HG02852 (cell line): ENCODE measurements around the gene MLX.
"Not testable (repeated sequence)": the region's sequence is repeated elsewhere in the genome, so short reads cannot be mapped to it uniquely, and the experiment has no call there.

Experiments
- ATAC-seq: cut with Tn5 transposase; IDR thresholded peaks from one replicate; pipeline ENCODE4 v1.9.1; 2021; ENCODE audit warnings: mild to moderate bottlenecking, moderate library complexity; ENCODE audit not compliant: unreplicated experiment

The MLX gene

DNA sequence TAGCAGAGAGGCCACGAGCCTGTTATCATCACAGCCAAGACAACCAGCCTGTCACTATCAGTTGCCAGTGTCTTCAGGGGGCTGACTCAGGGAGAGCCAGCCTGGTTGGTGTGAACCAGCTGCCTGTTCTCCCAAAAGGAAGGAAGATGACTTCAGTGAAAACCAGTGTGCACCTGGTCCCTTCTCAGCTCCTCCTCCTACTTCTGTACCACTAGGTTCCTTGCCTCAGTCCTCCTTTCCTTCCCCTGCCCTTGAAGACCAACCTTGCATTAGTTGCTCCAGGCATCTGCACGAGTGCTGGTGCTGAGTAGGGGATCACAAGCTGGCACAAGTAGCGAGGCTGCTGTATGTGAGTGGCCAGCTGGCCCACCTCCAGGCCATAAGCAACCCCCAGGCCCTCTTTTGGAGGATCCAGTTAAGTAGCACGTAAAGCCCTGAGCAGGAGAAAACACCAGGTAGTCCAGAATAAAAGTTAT, 51.1 kb downstream of the MLX start:
- ATAC-seq, result peak; percentile 9

DNA sequence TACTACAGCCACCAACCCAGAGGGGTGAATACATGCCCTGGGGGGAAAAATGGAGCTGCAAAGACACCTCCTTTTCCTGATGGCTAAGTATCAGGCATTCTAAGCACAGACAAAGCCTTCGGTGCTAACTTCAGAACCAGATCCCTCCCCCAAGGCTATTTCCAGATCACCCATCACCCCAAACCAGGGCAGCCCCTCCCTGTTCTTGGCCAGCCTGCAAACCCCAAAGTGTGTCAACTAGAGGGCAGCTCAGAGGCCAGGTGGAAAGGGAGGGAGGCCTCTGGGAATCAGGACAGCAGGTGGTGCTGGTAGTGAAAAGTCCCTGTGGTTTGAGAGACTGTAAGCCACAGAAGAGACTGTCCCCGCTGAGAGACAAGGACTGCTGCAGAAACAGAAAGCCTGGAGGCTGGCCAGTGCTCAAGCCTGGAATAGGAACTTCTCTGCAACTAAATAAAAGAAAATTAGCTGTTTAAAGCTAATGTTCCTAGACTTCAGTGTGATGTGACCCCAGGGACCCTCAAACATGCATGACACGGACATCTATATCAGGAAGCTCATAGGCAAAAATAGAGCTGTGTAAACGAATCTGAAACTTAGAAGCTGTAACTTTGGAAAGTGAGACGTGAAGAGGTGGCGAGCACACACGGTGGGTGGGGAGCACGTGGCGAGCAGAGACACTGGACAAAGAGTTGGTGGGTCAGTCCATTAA, 51.7 kb downstream of the MLX start:
- ATAC-seq, result peak; percentile 76

DNA sequence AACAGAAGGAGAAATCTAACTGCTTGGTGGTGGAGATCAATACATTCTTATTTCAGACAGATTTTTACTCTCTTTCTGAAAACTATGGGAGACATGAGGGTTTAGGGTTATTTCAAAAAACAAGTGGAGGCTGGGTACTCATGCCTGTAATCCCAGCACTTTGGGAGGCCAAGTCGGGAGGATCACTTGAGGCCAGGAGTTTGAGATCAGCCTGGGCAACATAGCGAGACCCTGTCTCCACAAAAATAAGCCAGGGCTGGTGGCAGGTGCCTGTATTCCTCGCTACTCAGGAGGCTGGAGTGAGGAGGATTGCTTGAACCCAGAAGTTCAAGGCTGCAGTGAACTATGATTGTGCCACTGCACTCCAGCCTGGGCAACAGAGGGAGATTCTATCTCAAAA, 55.1 kb downstream of the MLX start:
- not testable (repeated sequence) for ATAC-seq
